Right lobe of liver (tissue), 4 donors: ENCODE results near the gene TMEM79.

Experiments
- CTCF ChIP-seq, 4 donors: fragments of 200-600 bp in 3 of 4; fragments of 450-650 bp in 1 of 4; IDR thresholded peaks; one replicate each; pipeline versions ENCODE4 v1.5.1 to v1.8.0; 2016 to 2022; ENCODE audit warnings: antibody characterized with exemption in 4 of 4, mild to moderate bottlenecking in 2 of 4
- POLR2A ChIP-seq: fragments of 450-650 bp; IDR thresholded peaks from one replicate; pipeline ENCODE4 v1.6.1; 2017; ENCODE audit warnings: antibody characterized with exemption, mild to moderate bottlenecking
- donor health status: DM: no; HTN: no; CAD: no.
- donor health status: DM: no; HTN: no; CAD: no.
- donor health status: DM: no; HTN: yes; CAD: no.

- no peak for TF ChIP-seq CTCF (IDR thresholded peaks at IDR 0.05)
- TF ChIP-seq POLR2A: peak; percentile 78
Measured at GRCh38 chr1:156338180-156338976, 54.3 kb downstream of the TMEM79 start, which contains the start of the genes CCT3 and TSACC.
